Adrenal gland (tissue), 5 donors: Measurements from ENCODE around the gene ERC2.

Experiments
- POLR2A ChIP-seq, 2 donors: fragments of 450-650 bp; IDR thresholded peaks; one replicate each; pipeline ENCODE4 v1.6.1; 2017; ENCODE audit warnings: antibody characterized with exemption in 2 of 2, mild to moderate bottlenecking in 2 of 2, moderate library complexity in 1 of 2
- TF ChIP-seq, protein P1 (sequence below), 6 experiments: fragments of 450-650 bp in 4 of 6; fragments of 200-600 bp in 2 of 6; sonication (generic) in 1 of 6; IDR thresholded peaks; 1 replicate in 5 of 6; 2 replicates in 1 of 6; pipeline versions ENCODE4 v1.5.1 to v1.8.0; 2016 to 2021; ENCODE audit warnings: antibody characterized with exemption in 6 of 6, mild to moderate bottlenecking in 2 of 6, moderate library complexity in 1 of 6
- donor health status: DM: no; HTN: no; CAD: no.

DNA sequence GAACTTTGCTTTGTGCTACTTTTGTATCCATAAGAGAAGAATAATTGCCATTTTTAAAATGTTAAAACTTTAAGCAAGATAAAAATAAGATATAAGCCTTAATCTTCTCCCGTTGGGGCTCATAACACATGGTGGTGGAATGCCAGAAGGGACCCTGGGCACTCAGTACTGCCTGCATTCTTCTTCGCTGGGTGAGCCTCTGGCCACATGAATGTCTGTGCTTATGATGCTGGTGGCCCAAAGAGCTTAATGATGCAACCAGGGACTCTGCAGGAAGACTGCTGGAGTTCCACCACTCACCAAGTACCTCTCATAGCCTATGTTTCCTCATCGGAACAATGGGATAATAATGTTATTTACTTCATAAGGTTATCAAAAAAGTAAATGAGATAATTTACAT, 103.6 kb downstream of the ERC2 start:
- TF ChIP-seq, protein P1, sequence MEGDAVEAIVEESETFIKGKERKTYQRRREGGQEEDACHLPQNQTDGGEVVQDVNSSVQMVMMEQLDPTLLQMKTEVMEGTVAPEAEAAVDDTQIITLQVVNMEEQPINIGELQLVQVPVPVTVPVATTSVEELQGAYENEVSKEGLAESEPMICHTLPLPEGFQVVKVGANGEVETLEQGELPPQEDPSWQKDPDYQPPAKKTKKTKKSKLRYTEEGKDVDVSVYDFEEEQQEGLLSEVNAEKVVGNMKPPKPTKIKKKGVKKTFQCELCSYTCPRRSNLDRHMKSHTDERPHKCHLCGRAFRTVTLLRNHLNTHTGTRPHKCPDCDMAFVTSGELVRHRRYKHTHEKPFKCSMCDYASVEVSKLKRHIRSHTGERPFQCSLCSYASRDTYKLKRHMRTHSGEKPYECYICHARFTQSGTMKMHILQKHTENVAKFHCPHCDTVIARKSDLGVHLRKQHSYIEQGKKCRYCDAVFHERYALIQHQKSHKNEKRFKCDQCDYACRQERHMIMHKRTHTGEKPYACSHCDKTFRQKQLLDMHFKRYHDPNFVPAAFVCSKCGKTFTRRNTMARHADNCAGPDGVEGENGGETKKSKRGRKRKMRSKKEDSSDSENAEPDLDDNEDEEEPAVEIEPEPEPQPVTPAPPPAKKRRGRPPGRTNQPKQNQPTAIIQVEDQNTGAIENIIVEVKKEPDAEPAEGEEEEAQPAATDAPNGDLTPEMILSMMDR (IDR thresholded peaks at IDR 0.05): no peak
- no peak for TF ChIP-seq POLR2A (IDR thresholded peaks at IDR 0.05)
